Hematopoietic multipotent progenitor cell treated with erythropoietin and hydrocortisone succinate and interleukin-3 and kit ligand, for 17 days (in vitro differentiated cells): ENCODE measurements around the gene RBM10.

Source experiments
- DNase-seq: peaks from one replicate; pipeline ENCODE4 v3.0.0-alpha.2; 2015; ENCODE audit warnings: low spot score

Gene RBM10

GRCh38 chrX:47197526-47197925 is 52.5 kb downstream of the RBM10 start:
- DNase-seq: no peak

GRCh38 chrX:47198026-47198686 is 53.1 kb downstream of the RBM10 start:
- no peak for DNase-seq

GRCh38 chrX:47198687-47199080 is 53.7 kb downstream of the RBM10 start:
- DNase-seq: no peak

- DNase-seq: no peak
These were observed 54.3 kb downstream of the RBM10 start for GRCh38 chrX:47199286-47199685.

GRCh38 chrX:47200385-47201150 is 55.5 kb downstream of the RBM10 start:
- no peak for DNase-seq

GRCh38 chrX:47201345-47201944 is 56.4 kb downstream of the RBM10 start:
- DNase-seq: no peak

- DNase-seq: no peak
These were observed 57.3 kb downstream of the RBM10 start for GRCh38 chrX:47202316-47202715.

GRCh38 chrX:47202877-47203276 is 57.9 kb downstream of the RBM10 start:
- DNase-seq: no peak

GRCh38 chrX:47204970-47205369 is 59.9 kb downstream of the RBM10 start:
- DNase-seq: no peak

- DNase-seq: no peak
These were observed 61.3 kb downstream of the RBM10 start for GRCh38 chrX:47206316-47206715.

GRCh38 chrX:47208108-47208507 is 63.1 kb downstream of the RBM10 start:
- no peak for DNase-seq

- DNase-seq: no peak
These were observed 64.7 kb downstream of the RBM10 start for GRCh38 chrX:47209508-47210238.

- DNase-seq: no peak
These were observed 65.8 kb downstream of the RBM10 start for GRCh38 chrX:47210661-47211425.

- no peak for DNase-seq
These were observed 67.6 kb downstream of the RBM10 start for GRCh38 chrX:47212381-47213293.

GRCh38 chrX:47214435-47215077 is 69.5 kb downstream of the RBM10 start:
- DNase-seq: no peak

- DNase-seq: no peak
These were observed 70.4 kb downstream of the RBM10 start for GRCh38 chrX:47215291-47215900.

- no peak for DNase-seq
These were observed 71.4 kb downstream of the RBM10 start for GRCh38 chrX:47216393-47216925.

GRCh38 chrX:47217121-47217851 is 72.3 kb downstream of the RBM10 start:
- DNase-seq: no peak

- DNase-seq: peak; percentile 91
These were observed 72.8 kb downstream of the RBM10 start for GRCh38 chrX:47217852-47218279.
